Upper lobe of left lung (tissue), 4 donors: ENCODE results near the gene DLX4.

ENCODE experiments used
- POLR2A ChIP-seq, 4 donors: fragments of 450-650 bp; IDR thresholded peaks; one replicate each; pipeline ENCODE4 v1.5.1; 2016 to 2017; ENCODE audit warnings: antibody characterized with exemption in 4 of 4, mild to moderate bottlenecking in 2 of 4
- TF ChIP-seq, protein P1 (sequence below), 6 experiments: fragments of 450-650 bp in 4 of 6; fragments of 200-600 bp in 2 of 6; sonication (generic) in 2 of 6; IDR thresholded peaks; one replicate each; pipeline ENCODE4 v1.5.1; 2016 to 2019; ENCODE audit warnings: antibody characterized with exemption in 6 of 6

GRCh38 chr17:49942947-49943346, 26.0 kb upstream of the DLX4 start:
- TF ChIP-seq, protein P1, sequence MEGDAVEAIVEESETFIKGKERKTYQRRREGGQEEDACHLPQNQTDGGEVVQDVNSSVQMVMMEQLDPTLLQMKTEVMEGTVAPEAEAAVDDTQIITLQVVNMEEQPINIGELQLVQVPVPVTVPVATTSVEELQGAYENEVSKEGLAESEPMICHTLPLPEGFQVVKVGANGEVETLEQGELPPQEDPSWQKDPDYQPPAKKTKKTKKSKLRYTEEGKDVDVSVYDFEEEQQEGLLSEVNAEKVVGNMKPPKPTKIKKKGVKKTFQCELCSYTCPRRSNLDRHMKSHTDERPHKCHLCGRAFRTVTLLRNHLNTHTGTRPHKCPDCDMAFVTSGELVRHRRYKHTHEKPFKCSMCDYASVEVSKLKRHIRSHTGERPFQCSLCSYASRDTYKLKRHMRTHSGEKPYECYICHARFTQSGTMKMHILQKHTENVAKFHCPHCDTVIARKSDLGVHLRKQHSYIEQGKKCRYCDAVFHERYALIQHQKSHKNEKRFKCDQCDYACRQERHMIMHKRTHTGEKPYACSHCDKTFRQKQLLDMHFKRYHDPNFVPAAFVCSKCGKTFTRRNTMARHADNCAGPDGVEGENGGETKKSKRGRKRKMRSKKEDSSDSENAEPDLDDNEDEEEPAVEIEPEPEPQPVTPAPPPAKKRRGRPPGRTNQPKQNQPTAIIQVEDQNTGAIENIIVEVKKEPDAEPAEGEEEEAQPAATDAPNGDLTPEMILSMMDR (IDR thresholded peaks at IDR 0.05) = no peak
- TF ChIP-seq POLR2A (IDR thresholded peaks at IDR 0.05) = no peak
